OCI-LY1 (cell line): ENCODE measurements around the gene GLT8D1.

ENCODE experiments used
- H2AFZ ChIP-seq: fragments of 200-600 bp; sonication (generic), shearing (Covaris generic); 2 replicates; pipeline ENCODE4 v1.6.0; 2014; ENCODE audit warnings: antibody characterized with exemption, mild to moderate bottlenecking, low read length
- H3F3A ChIP-seq: fragments of 200-600 bp; sonication (generic), shearing (Covaris generic); 2 replicates; pipeline ENCODE4 v1.6.0; 2014; ENCODE audit warnings: mild to moderate bottlenecking, antibody characterized with exemption, low read length, moderate library complexity; ENCODE audit not compliant: insufficient read depth
- H3K27ac ChIP-seq: fragments of 200-600 bp; sonication (generic); 2 replicates; pipeline ENCODE4 v1.5.1; 2014; ENCODE audit warnings: low read length, mixed run types, mild to moderate bottlenecking, low read depth; ENCODE audit not compliant: poor library complexity, severe bottlenecking
- H3K27me3 ChIP-seq: fragments of 200-600 bp; sonication (generic); 2 replicates; pipeline ENCODE4 v1.6.0; 2014; ENCODE audit warnings: antibody characterized with exemption, mild to moderate bottlenecking, low read length, moderate library complexity; ENCODE audit not compliant: insufficient read depth
- H3K36me3 ChIP-seq: fragments of 200-600 bp; sonication (generic); 2 replicates; pipeline ENCODE4 v1.6.1; 2014; ENCODE audit warnings: mild to moderate bottlenecking, antibody characterized with exemption, low read length, moderate library complexity, mixed read lengths; ENCODE audit not compliant: insufficient read depth
- H3K4me1 ChIP-seq: fragments of 200-600 bp; sonication (generic); 2 replicates; pipeline ENCODE4 v1.5.1; 2014; ENCODE audit warnings: mild to moderate bottlenecking, low read length, moderate library complexity; ENCODE audit not compliant: insufficient read depth, severe bottlenecking
- H3K4me2 ChIP-seq: fragments of 200-600 bp; sonication (generic), shearing (Covaris generic); 2 replicates; pipeline ENCODE4 v1.6.1; 2014; ENCODE audit warnings: low read length
- H3K4me3 ChIP-seq: fragments of 200-600 bp; sonication (generic); 2 replicates; pipeline ENCODE4 v1.5.1; 2014; ENCODE audit warnings: low read length, low read depth, mild to moderate bottlenecking, mixed read lengths; ENCODE audit not compliant: poor library complexity, severe bottlenecking
- H3K79me2 ChIP-seq: fragments of 200-600 bp; shearing (Covaris generic); 2 replicates; pipeline ENCODE4 v1.6.1; 2016; ENCODE audit warnings: mixed run types, low read length, mixed read lengths; ENCODE audit not compliant: insufficient read depth
- H3K9ac ChIP-seq: fragments of 200-600 bp; sonication (generic), shearing (Covaris generic); 2 replicates; pipeline ENCODE4 v1.6.1; 2014; ENCODE audit warnings: mild to moderate bottlenecking, low read length, mixed read lengths
- H3K9me2 ChIP-seq: fragments of 200-600 bp; sonication (generic), shearing (Covaris generic); 2 replicates; pipeline ENCODE4 v1.6.1; 2014; ENCODE audit warnings: low read depth, mild to moderate bottlenecking, low read length, mixed read lengths
- H3K9me3 ChIP-seq: fragments of 200-600 bp; shearing (Covaris generic); 2 replicates; pipeline ENCODE4 v1.6.1; 2014; ENCODE audit warnings: low read length, mixed read lengths
- H4K20me1 ChIP-seq: fragments of 200-600 bp; sonication (generic), shearing (Covaris generic); 2 replicates; pipeline ENCODE4 v1.6.0; 2016; ENCODE audit warnings: mild to moderate bottlenecking, low read length; ENCODE audit not compliant: insufficient read depth
- CTCF ChIP-seq: fragments of 200-600 bp; sonication (generic), shearing (Covaris generic); IDR thresholded peaks from 2 replicates; pipeline ENCODE4 v1.5.1; 2017; ENCODE audit warnings: mild to moderate bottlenecking, antibody characterized with exemption, low read length, moderate library complexity, mixed read lengths
- EZH2 ChIP-seq: fragments of 200-600 bp; sonication (generic), shearing (Covaris generic); IDR thresholded peaks from 2 replicates; pipeline ENCODE4 v1.8.0; 2017; ENCODE audit warnings: borderline replicate concordance, mixed run types, mild to moderate bottlenecking, antibody characterized with exemption, low read length, moderate library complexity, mixed read lengths

GLT8D1 gene

DNA sequence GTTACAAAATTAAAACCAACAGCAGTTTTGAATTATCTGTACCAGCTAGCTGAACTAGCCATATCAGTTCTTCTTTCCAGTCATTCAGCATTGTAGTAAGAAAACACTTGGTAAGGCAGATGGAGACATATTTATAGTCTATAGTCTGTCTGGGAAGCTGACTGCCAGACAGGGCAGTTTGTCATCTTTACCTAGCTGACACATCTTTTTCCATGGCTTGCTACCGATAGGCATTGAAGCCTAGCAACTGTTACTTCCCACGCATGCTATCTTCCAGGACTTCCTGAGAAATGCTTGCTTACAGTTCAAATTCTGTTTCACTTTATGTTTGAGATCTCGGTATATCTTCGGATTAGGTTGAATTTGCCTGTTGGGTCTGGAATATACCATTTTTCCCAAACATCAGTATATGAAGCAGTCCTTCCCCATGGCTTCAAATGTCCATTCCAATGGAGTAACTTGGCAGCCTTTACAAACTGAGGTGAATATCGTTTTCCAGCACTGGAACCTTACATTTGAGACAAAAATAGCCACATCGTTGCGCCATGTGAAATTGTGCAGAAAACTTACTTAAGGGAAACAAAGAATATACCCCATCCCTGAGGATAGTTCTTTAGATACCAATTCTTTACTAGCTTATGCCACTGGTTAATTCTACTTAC is 10.9 kb downstream of the GLT8D1 start:
- Histone ChIP-seq H3K79me2 (no peaks in the 10 kb centered on the region), H3F3A (peaks cover 19% of the 10 kb centered on the region; the same call in 1 of the 2 replicates), H3K36me3 (peaks cover 85% of the 10 kb centered on the region), H3K4me3 (no peak overlapping the region), H4K20me1 (no peaks in the 10 kb centered on the region), H3K27ac (no peak overlapping the region), H3K9ac (no peak overlapping the region), H2AFZ (no peak overlapping the region), H3K9me2 (no peaks in the 10 kb centered on the region), H3K9me3 (no peaks in the 10 kb centered on the region), H3K27me3 (no peaks in the 10 kb centered on the region), H3K4me1 (no peaks in the 10 kb centered on the region), H3K4me2 (no peak overlapping the region)
- TF ChIP-seq EZH2: no peak
- TF ChIP-seq CTCF: no peak

DNA sequence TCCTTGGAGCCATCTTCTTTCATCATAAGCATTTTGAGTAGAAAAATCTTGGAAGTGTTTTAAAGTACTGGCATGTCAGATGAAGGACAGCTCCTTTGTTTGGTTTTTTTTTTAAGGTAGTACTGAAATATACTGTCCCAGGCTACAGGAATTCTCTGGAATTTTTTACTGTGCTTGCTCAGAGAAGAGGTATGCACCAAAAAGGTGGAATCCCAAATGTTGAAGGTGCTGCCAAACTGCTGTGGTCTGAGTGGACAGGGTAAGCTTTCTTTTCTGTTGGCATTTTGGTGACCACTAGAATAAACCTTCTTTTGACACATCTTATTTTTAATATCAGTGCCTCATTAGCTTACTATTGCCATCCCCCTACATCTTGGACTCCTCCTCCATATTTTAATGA is 12.5 kb downstream of the GLT8D1 start:
- no peaks in the 10 kb centered on the region for H3K9me3 ChIP-seq
- no peaks in the 10 kb centered on the region for H4K20me1 ChIP-seq
- peaks cover 1% of the 10 kb centered on the region for H3K4me1 ChIP-seq
- H3K36me3 ChIP-seq: peaks cover 100% of the 10 kb centered on the region
- no peak overlapping the region for H3K4me3 ChIP-seq
- no peak overlapping the region for H3K9ac ChIP-seq
- TF ChIP-seq EZH2: no peak
- TF ChIP-seq CTCF: no peak
- no peak overlapping the region for H3K4me2 ChIP-seq
- no peaks in the 10 kb centered on the region for H3K9me2 ChIP-seq
- H3K27ac ChIP-seq: no peak overlapping the region
- H3F3A ChIP-seq: peaks cover 14% of the 10 kb centered on the region; the same call in 1 of the 2 replicates
- no peaks in the 10 kb centered on the region for H3K27me3 ChIP-seq
- H2AFZ ChIP-seq: no peak overlapping the region
- H3K79me2 ChIP-seq: no peaks in the 10 kb centered on the region; the same call in 1 of the 2 replicates

DNA sequence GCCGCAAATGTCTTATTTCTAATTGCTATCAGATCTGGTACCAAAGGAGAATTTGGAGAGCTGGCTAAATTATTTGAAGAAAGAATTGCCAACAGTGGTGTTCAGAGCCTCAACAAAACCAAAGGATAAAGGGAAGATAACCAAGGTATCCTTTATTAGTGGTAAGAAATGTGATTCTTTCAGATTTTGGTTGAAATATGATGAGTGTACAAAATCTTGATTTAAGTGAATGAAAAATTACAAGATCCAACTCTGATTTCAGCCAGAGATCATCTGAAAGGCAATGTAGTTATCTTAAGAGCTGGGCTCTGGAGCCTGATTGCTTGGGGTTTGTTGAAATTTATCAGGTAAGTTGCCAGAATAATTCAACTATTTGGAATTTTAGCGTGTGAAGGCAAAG is 15.0 kb downstream of the GLT8D1 start:
- Histone ChIP-seq H3K9ac (no peak overlapping the region), H2AFZ (no peak overlapping the region), H4K20me1 (no peaks in the 10 kb centered on the region), H3K4me2 (no peak overlapping the region), H3K9me3 (no peaks in the 10 kb centered on the region), H3K79me2 (peaks cover 16% of the 10 kb centered on the region), H3K9me2 (no peaks in the 10 kb centered on the region), H3K4me3 (no peak overlapping the region), H3K27ac (no peak overlapping the region), H3F3A (peaks cover 10% of the 10 kb centered on the region; the same call in 1 of the 2 replicates), H3K4me1 (peaks cover 18% of the 10 kb centered on the region), H3K27me3 (no peaks in the 10 kb centered on the region), H3K36me3 (peaks cover 95% of the 10 kb centered on the region)
- TF ChIP-seq CTCF (no peak), EZH2 (no peak)
